Mammary epithelial cell (primary cell): Measurements from ENCODE around the gene UVRAG.

ENCODE experiments used
- CTCF ChIP-seq, 2 donors: IDR thresholded peaks in 1 of 2; conservative IDR thresholded peaks in 1 of 2; 2 replicates each; pipeline ENCODE4 v1.5.1; 2011 to 2012; ENCODE audit warnings: inconsistent platforms in 2 of 2, low read length in 2 of 2, mild to moderate bottlenecking in 2 of 2, control low read depth in 1 of 2, low read depth in 1 of 2; ENCODE audit not compliant: insufficient read depth in 1 of 2; ENCODE audit errors: extremely low read depth in 1 of 2
- EZH2 ChIP-seq: IDR thresholded peaks from 2 replicates; pipeline ENCODE4 v1.6.1; 2012; ENCODE audit warnings: low read length, inconsistent platforms, borderline replicate concordance

- TF ChIP-seq CTCF (conservative IDR thresholded peaks at IDR 0.05 in 1 of 2, IDR thresholded peaks at IDR 0.05 in 1 of 2; ENCODE audit: extremely low read depth in 1 of 2, insufficient read depth in 1 of 2, low read depth in 1 of 2, low read length in 2 of 2) (no peak), EZH2 (no peak)
Observed at GRCh38 chr11:75938543-75938942, 123.5 kb downstream of the UVRAG start.
